ENCODE results near the gene CCDC157.
A peak's percentile ranks its signal among the peaks of the same experiment; 100 is the strongest.

CCDC157 gene

GRCh38 chr22:30357236-30357570 lies 396 bp downstream of the CCDC157 start (continued):
- TF ChIP-seq ZNF600 (tag by site-specific recombination; IDR thresholded peaks at IDR 0.05): peak; percentile 59
- TF ChIP-seq ZNF626 (tag by site-specific recombination; IDR thresholded peaks at IDR 0.05): no peak

GRCh38 chr22:30357650-30358215 lies 926 bp downstream of the CCDC157 start:
- peak overlapping the region; percentile 98; the same call in 1 of the 2 replicates for H3K4me3 ChIP-seq (ENCODE audit: low read depth, low read length)
- ChIA-PET POLR2A (interaction anchor here (1.0 to 2.1 kb wide), 13 partner anchors 9 to 450 kb away, joined by 3 to 40 read pairs (median 8); partner anchors contain the start of genes CASTOR1, SEC14L2 and TBC1D10A), CTCF (interaction anchor here (0.5 to 1.7 kb wide), 4 partner anchors 8 to 271 kb away, joined by 3 to 5 read pairs (median 3); partner anchors contain the start of gene CASTOR1)
- H3K27ac ChIP-seq (ENCODE audit: extremely low read depth, low read depth, low read length): no peak overlapping the region
- H3K36me3 ChIP-seq (ENCODE audit: control insufficient read depth in 2 of 2, insufficient read depth in 1 of 2, low read length in 2 of 2): peaks cover 0 to 25% of the 10 kb centered on the region in 2 experiments; a peak in 2 of 3 replicates
- H3K9me3 ChIP-seq (ENCODE audit: control insufficient read depth, insufficient read depth, low read depth, low read length): no peaks in the 10 kb centered on the region
- peaks cover 5% of the 10 kb centered on the region; the same call in 1 of the 2 replicates for H3K4me1 ChIP-seq (ENCODE audit: control insufficient read depth, insufficient read depth, low read length)
- TF ChIP-seq GLIS1 (tag by site-specific recombination; IDR thresholded peaks at IDR 0.05) (no peak), ZNF174 (tag by site-specific recombination; IDR thresholded peaks at IDR 0.05) (no peak), ZNF843 (tag by site-specific recombination; IDR thresholded peaks at IDR 0.05) (no peak), ZNF449 (tag by site-specific recombination; IDR thresholded peaks at IDR 0.05) (no peak), ZBTB49 (tag by site-specific recombination; IDR thresholded peaks at IDR 0.05; ENCODE audit: low read depth) (no peak), GLIS2 (tag by site-specific recombination; IDR thresholded peaks at IDR 0.05) (no peak), ZNF266 (tag by site-specific recombination; IDR thresholded peaks at IDR 0.05; ENCODE audit: low read depth) (no peak), ZNF624 (tag by site-specific recombination; IDR thresholded peaks at IDR 0.05) (no peak)

GRCh38 chr22:30358541-30358940 lies 1.7 kb downstream of the CCDC157 start:
- Histone ChIP-seq H3K9me3 (ENCODE audit: control insufficient read depth, insufficient read depth, low read depth, low read length) (no peaks in the 10 kb centered on the region), H3K4me3 (ENCODE audit: low read depth, low read length) (no peak overlapping the region), H3K27ac (ENCODE audit: extremely low read depth, low read depth, low read length) (no peak overlapping the region), H3K36me3 (ENCODE audit: control insufficient read depth in 2 of 2, insufficient read depth in 1 of 2, low read length in 2 of 2) (peaks cover 0 to 19% of the 10 kb centered on the region in 2 experiments; a peak in 2 of 3 replicates), H3K4me1 (ENCODE audit: control insufficient read depth, insufficient read depth, low read length) (peaks cover 5% of the 10 kb centered on the region; the same call in 1 of the 2 replicates)
- TF ChIP-seq ZSCAN23 (tag by site-specific recombination; IDR thresholded peaks at IDR 0.05) (no peak), KLF7 (tag by site-specific recombination; IDR thresholded peaks at IDR 0.05; ENCODE audit: borderline replicate concordance) (no peak), ZNF514 (tag by site-specific recombination; IDR thresholded peaks at IDR 0.05) (no peak), ZFP3 (tag by site-specific recombination; IDR thresholded peaks at IDR 0.05; ENCODE audit: low read depth) (no peak), ZNF302 (tag by site-specific recombination; IDR thresholded peaks at IDR 0.05; ENCODE audit: low read depth) (no peak), GFI1B (tag by site-specific recombination; IDR thresholded peaks at IDR 0.05) (no peak), ZFP69B (tag by site-specific recombination; IDR thresholded peaks at IDR 0.05) (no peak), ZNF266 (tag by site-specific recombination; IDR thresholded peaks at IDR 0.05; ENCODE audit: low read depth) (no peak), ZBTB48 (tag by site-specific recombination; IDR thresholded peaks at IDR 0.05) (peak; percentile 9; the same call in 1 of the 2 replicates)
- POLR2A ChIA-PET: interaction anchor here (1.3 kb wide), 1 partner anchor 29 kb away, joined by 3 read pairs; no protein-coding TSS in a partner anchor
- CTCF ChIA-PET: interaction anchor here (0.9 to 1.1 kb wide), 3 partner anchors 9 to 71 kb away, joined by 3 to 5 read pairs (median 3); no protein-coding TSS in a partner anchor
